H9 (cell line): ENCODE results near the gene ZNF329. TPM values are rescaled to one million over a fixed set of nuclear protein-coding genes. Genes with fewer than 3 reads are reported as not detected.

Experiments used
- DNase-seq: peaks from one replicate; pipeline ENCODE4 v3.0.0-alpha.2; 2017
- H2AFZ ChIP-seq: one replicate; pipeline ENCODE4 v1.6.1; 2013; ENCODE audit warnings: mild to moderate bottlenecking, low read length, control low read depth, moderate library complexity
- H2AK5ac ChIP-seq: 2 replicates; pipeline ENCODE4 v1.6.1; 2013; ENCODE audit warnings: low read length, control low read depth, mixed read lengths; ENCODE audit not compliant: insufficient read length
- H2BK120ac ChIP-seq: one replicate; pipeline ENCODE4 v1.6.1; 2013; ENCODE audit warnings: low read depth, mild to moderate bottlenecking, low read length, control low read depth, inconsistent platforms; ENCODE audit not compliant: poor library complexity, severe bottlenecking
- H2BK12ac ChIP-seq: 2 replicates; pipeline ENCODE4 v1.6.1; 2013; ENCODE audit warnings: low read length, control low read depth, mixed read lengths, low read depth; ENCODE audit not compliant: insufficient read length
- H2BK15ac ChIP-seq: 2 replicates; pipeline ENCODE4 v1.6.1; 2013; ENCODE audit warnings: low read depth, low read length, control low read depth
- H2BK20ac ChIP-seq: one replicate; pipeline ENCODE4 v1.6.1; 2013; ENCODE audit warnings: low read depth, mild to moderate bottlenecking, low read length, control low read depth, inconsistent platforms; ENCODE audit not compliant: poor library complexity, severe bottlenecking
- H2BK5ac ChIP-seq: 2 replicates; pipeline ENCODE4 v1.6.1; 2013; ENCODE audit warnings: low read length, control low read depth, mixed read lengths; ENCODE audit not compliant: insufficient read length
- H3K14ac ChIP-seq: 2 replicates; pipeline ENCODE4 v1.6.1; 2013; ENCODE audit warnings: low read length, control low read depth; ENCODE audit not compliant: insufficient read depth
- H3K18ac ChIP-seq: 2 replicates; pipeline ENCODE4 v1.6.1; 2013; ENCODE audit warnings: low read depth, mild to moderate bottlenecking, mixed read lengths, low read length, control low read depth; ENCODE audit not compliant: insufficient read length
- H3K23ac ChIP-seq: 2 replicates; pipeline ENCODE4 v1.6.1; 2013; ENCODE audit warnings: low read length, control low read depth, mixed read lengths, low read depth; ENCODE audit not compliant: insufficient read length
- H3K23me2 ChIP-seq: 2 replicates; pipeline ENCODE4 v1.6.1; 2013; ENCODE audit warnings: low read depth, mild to moderate bottlenecking, mixed read lengths, low read length, control low read depth; ENCODE audit not compliant: insufficient read length, poor library complexity, severe bottlenecking
- H3K27ac ChIP-seq: 2 replicates; pipeline ENCODE4 v1.5.1; 2013; ENCODE audit warnings: low read length, control low read depth, mixed read lengths, low read depth; ENCODE audit not compliant: insufficient read length
- H3K27me3 ChIP-seq: 2 replicates; pipeline ENCODE4 v1.6.1; 2013; ENCODE audit warnings: low read length, control low read depth, inconsistent platforms; ENCODE audit not compliant: insufficient read depth
- H3K4ac ChIP-seq: 2 replicates; pipeline ENCODE4 v1.6.1; 2013; ENCODE audit warnings: low read depth, mild to moderate bottlenecking, control low read depth, inconsistent platforms, low read length, moderate library complexity
- H3K4me1 ChIP-seq: 2 replicates; pipeline ENCODE4 v1.6.1; 2013; ENCODE audit warnings: low read length, control low read depth, inconsistent platforms; ENCODE audit not compliant: insufficient read depth
- H3K4me2 ChIP-seq: 2 replicates; pipeline ENCODE4 v1.6.1; 2013; ENCODE audit warnings: low read length, control low read depth, mixed read lengths; ENCODE audit not compliant: insufficient read length, insufficient read depth
- H3K56ac ChIP-seq: 2 replicates; pipeline ENCODE4 v1.6.1; 2013; ENCODE audit warnings: low read depth, mild to moderate bottlenecking, mixed read lengths, low read length, control low read depth; ENCODE audit not compliant: insufficient read length
- H3K79me1 ChIP-seq: 2 replicates; pipeline ENCODE4 v1.6.1; 2013; ENCODE audit warnings: low read depth, mild to moderate bottlenecking, moderate library complexity, low read length, control low read depth, inconsistent platforms; ENCODE audit not compliant: insufficient read depth, poor library complexity, severe bottlenecking
- H3K79me2 ChIP-seq: 2 replicates; pipeline ENCODE4 v1.6.1; 2013; ENCODE audit warnings: low read length, control low read depth, inconsistent platforms; ENCODE audit not compliant: insufficient read depth
- H3K9ac ChIP-seq: 2 replicates; pipeline ENCODE4 v1.6.1; 2013; ENCODE audit warnings: low read length, control low read depth, mixed read lengths; ENCODE audit not compliant: insufficient read length; ENCODE audit errors: extremely low read depth
- H3K9me3 ChIP-seq: one replicate; pipeline ENCODE4 v1.6.1; 2013; ENCODE audit warnings: low read depth, low read length, inconsistent platforms; ENCODE audit not compliant: control insufficient read depth
- H3T11ph ChIP-seq: one replicate; pipeline ENCODE4 v1.6.1; 2013; ENCODE audit warnings: mild to moderate bottlenecking, low read length, control low read depth, inconsistent platforms
- H4K20me1 ChIP-seq: one replicate; pipeline ENCODE4 v1.6.1; 2013; ENCODE audit not compliant: control insufficient read depth, insufficient read length, insufficient read depth
- H4K5ac ChIP-seq: 2 replicates; pipeline ENCODE4 v1.6.1; 2013; ENCODE audit warnings: low read depth, mild to moderate bottlenecking, mixed read lengths, low read length, control low read depth; ENCODE audit not compliant: insufficient read length
- H4K8ac ChIP-seq: replicated peaks from 2 replicates; pipeline ENCODE4 v1.6.1; 2013; ENCODE audit warnings: low read length, control low read depth, mixed read lengths, low read depth; ENCODE audit not compliant: insufficient read length
- H4K91ac ChIP-seq: 2 replicates; pipeline ENCODE4 v1.6.1; 2013; ENCODE audit warnings: low read depth, mild to moderate bottlenecking, moderate library complexity, mixed read lengths, low read length, control low read depth; ENCODE audit not compliant: insufficient read length
- H3K27ac Mint-ChIP-seq, 3 experiments: 2 replicates in 2 of 3; 3 replicates in 1 of 3; pipeline ENCODE4 v1.8.0; 2020 to 2021; ENCODE audit warnings: mixed read lengths in 3 of 3, mild to moderate bottlenecking in 1 of 3, moderate library complexity in 1 of 3
- H3K27me3 Mint-ChIP-seq: 2 replicates; pipeline ENCODE4 v1.8.0; 2021; ENCODE audit warnings: low read depth, mild to moderate bottlenecking, moderate library complexity, mixed read lengths
- H3K36me3 Mint-ChIP-seq, 3 experiments: 2 replicates in 2 of 3; 3 replicates in 1 of 3; pipeline ENCODE4 v1.8.0; 2020 to 2021; ENCODE audit warnings: low read depth in 3 of 3, mixed read lengths in 3 of 3; ENCODE audit not compliant: insufficient read depth in 1 of 3
- H3K4me1 Mint-ChIP-seq, 2 experiments: 2 replicates each; pipeline ENCODE4 v1.8.0; 2020; ENCODE audit warnings: mixed read lengths in 2 of 2
- H3K4me3 Mint-ChIP-seq, 2 experiments: 2 replicates in 1 of 2; 3 replicates in 1 of 2; pipeline ENCODE4 v1.8.0; 2020 to 2021; ENCODE audit warnings: mild to moderate bottlenecking in 2 of 2, mixed read lengths in 2 of 2, moderate library complexity in 1 of 2
- H3K9me3 Mint-ChIP-seq, 2 experiments: 2 replicates in 1 of 2; 3 replicates in 1 of 2; pipeline ENCODE4 v1.8.0; 2020; ENCODE audit warnings: mild to moderate bottlenecking in 2 of 2, mixed read lengths in 2 of 2, moderate library complexity in 1 of 2
- CTCF ChIP-seq: fragments of 200-600 bp; sonication (generic); conservative IDR thresholded peaks from 3 replicates; pipeline ENCODE4 v1.8.0; 2021; ENCODE audit warnings: antibody characterized with exemption, mild to moderate bottlenecking
- WGBS: extraction: QIAGEN DNeasy Blood & Tissue Kit; methylation state at CpG from one replicate; pipeline ENCODE4 v1.1.7; 2013; ENCODE audit warnings: missing lambda C conversion rate, low lambda C conversion rate, mixed read lengths; ENCODE audit not compliant: insufficient read length; ENCODE audit errors: extremely low coverage; 5-methylcytosine and 5-hydroxymethylcytosine counted together
- total RNA-seq: library from RNA; stranded (reverse); gene quantifications from 2 replicates; pipeline ENCODE4 v1.2.1, GENCODE V29; 2021

ZNF329 gene
- total RNA-seq, 1 experiment from 2014 or later, result 12.1 TPM

- Histone ChIP-seq H3K9me3 (no peaks in the 10 kb centered on the region), H3K27me3 (no peaks in the 10 kb centered on the region), H3K9ac (no peak overlapping the region), H2AK5ac (peak overlapping the region; percentile 11), H3K4me1 (peaks cover 6% of the 10 kb centered on the region; the same call in 1 of the 2 replicates), H2BK15ac (no peak overlapping the region), H4K5ac (no peak overlapping the region), H3K79me2 (no peaks in the 10 kb centered on the region), H3K18ac (peak overlapping the region; percentile 100), H2BK120ac (peak overlapping the region; percentile 75), H4K20me1 (no peaks in the 10 kb centered on the region), H3K23me2 (peaks cover 10% of the 10 kb centered on the region), H3K4ac (peak overlapping the region; percentile 33), H3K27ac (no peak overlapping the region), H3K4me2 (no peak overlapping the region), H3K56ac (no peak overlapping the region), H3K14ac (peak overlapping the region; percentile 100; the same call in 1 of the 2 replicates), H3K23ac (no peak overlapping the region), H4K8ac (peak overlapping the region; percentile 8), H3T11ph (no peak overlapping the region), H2BK20ac (peak overlapping the region; percentile 85), H2BK12ac (peak overlapping the region; percentile 6), H3K79me1 (peaks cover 9% of the 10 kb centered on the region), H2BK5ac (no peak overlapping the region), H4K91ac (peak overlapping the region; percentile 47), H2AFZ (no peak overlapping the region)
- DNase-seq, result no peak
- Mint-ChIP-seq H3K9me3 (peaks cover 21 to 37% of the 10 kb centered on the region in 2 experiments), H3K36me3 (peaks cover 13 to 32% (median 29%) of the 10 kb centered on the region in 3 experiments), H3K27ac (peak overlapping the region; percentile 76 to 91 (median 90); a peak in 6 of 7 replicates), H3K27me3 (no peaks in the 10 kb centered on the region; the same call in 1 of the 2 replicates), H3K4me1 (peaks cover 10 to 14% of the 10 kb centered on the region in 2 experiments), H3K4me3 (peak overlapping the region; percentile 78 to 87)
- no peak for TF ChIP-seq CTCF
- WGBS, result no CpG with 5 or more reads among the region's 13 CpGs
These were observed 53.7 kb downstream of the ZNF329 start for GRCh38 chr19:58096884-58097283.
